DND-41 (cell line): ENCODE results near the gene TENT5A.

ENCODE experiments used
- ATAC-seq: fragments of 200-7000 bp; cut with Tn5 transposase; 3 replicates; pipeline ENCODE4 v1.9.1; 2021; ENCODE audit warnings: low read depth; ENCODE audit not compliant: insufficient read depth
- DNase-seq: peaks from one replicate; pipeline ENCODE4 v3.0.0-alpha.2; 2020
- H2AFZ ChIP-seq: 2 replicates; pipeline ENCODE4 v1.6.0; 2012; ENCODE audit warnings: low read depth, low read length
- H3K27ac ChIP-seq: 2 replicates; pipeline ENCODE4 v1.5.1; 2012; ENCODE audit warnings: low read length, inconsistent platforms
- H3K27me3 ChIP-seq: fragments of 200-600 bp; sonication (generic); 2 replicates; pipeline ENCODE4 v1.6.0; 2012; ENCODE audit warnings: low read length, mild to moderate bottlenecking, inconsistent platforms; ENCODE audit not compliant: insufficient read depth, poor library complexity
- H3K36me3 ChIP-seq: 2 replicates; pipeline ENCODE4 v1.5.1; 2012; ENCODE audit warnings: low read length, inconsistent platforms; ENCODE audit not compliant: insufficient read depth
- H3K4me1 ChIP-seq: 2 replicates; pipeline ENCODE4 v1.5.1; 2012; ENCODE audit warnings: mild to moderate bottlenecking, low read length; ENCODE audit not compliant: insufficient read depth
- H3K4me2 ChIP-seq: 2 replicates; pipeline ENCODE4 v1.6.0; 2012; ENCODE audit warnings: mild to moderate bottlenecking, moderate library complexity, low read length, inconsistent platforms; ENCODE audit not compliant: insufficient read depth
- H3K4me3 ChIP-seq, 2 experiments: fragments of 200-600 bp in 1 of 2; shearing (Covaris generic) in 1 of 2; 2 replicates each; pipeline ENCODE4 v1.5.1; 2012 to 2016; ENCODE audit warnings: inconsistent platforms in 2 of 2, low read length in 2 of 2, mild to moderate bottlenecking in 2 of 2, low read depth in 1 of 2, moderate library complexity in 1 of 2
- H3K79me2 ChIP-seq: 2 replicates; pipeline ENCODE4 v1.6.0; 2012; ENCODE audit warnings: low read length, inconsistent platforms; ENCODE audit not compliant: insufficient read depth
- H3K9ac ChIP-seq: 2 replicates; pipeline ENCODE4 v1.6.0; 2012; ENCODE audit warnings: low read depth, mild to moderate bottlenecking, inconsistent platforms, low read length, moderate library complexity
- H3K9me3 ChIP-seq: 2 replicates; pipeline ENCODE4 v1.5.1; 2012; ENCODE audit warnings: low read length, moderate library complexity, mild to moderate bottlenecking, inconsistent platforms; ENCODE audit not compliant: insufficient read depth, severe bottlenecking
- H4K20me1 ChIP-seq: 2 replicates; pipeline ENCODE4 v1.6.0; 2012; ENCODE audit warnings: low read length; ENCODE audit not compliant: insufficient read depth
- EZH2 ChIP-seq: IDR thresholded peaks from 3 replicates; pipeline ENCODE4 v1.6.1; 2012; ENCODE audit warnings: borderline replicate concordance, low read depth, mild to moderate bottlenecking, moderate library complexity, low read length, inconsistent platforms; ENCODE audit not compliant: severe bottlenecking
- TF ChIP-seq, protein P1 (sequence below): IDR thresholded peaks from 2 replicates; pipeline ENCODE4 v1.5.1; 2012; ENCODE audit warnings: borderline replicate concordance, low read length, moderate library complexity, mild to moderate bottlenecking; ENCODE audit not compliant: poor library complexity, severe bottlenecking; ENCODE audit errors: extremely low read depth

TENT5A gene

DNA sequence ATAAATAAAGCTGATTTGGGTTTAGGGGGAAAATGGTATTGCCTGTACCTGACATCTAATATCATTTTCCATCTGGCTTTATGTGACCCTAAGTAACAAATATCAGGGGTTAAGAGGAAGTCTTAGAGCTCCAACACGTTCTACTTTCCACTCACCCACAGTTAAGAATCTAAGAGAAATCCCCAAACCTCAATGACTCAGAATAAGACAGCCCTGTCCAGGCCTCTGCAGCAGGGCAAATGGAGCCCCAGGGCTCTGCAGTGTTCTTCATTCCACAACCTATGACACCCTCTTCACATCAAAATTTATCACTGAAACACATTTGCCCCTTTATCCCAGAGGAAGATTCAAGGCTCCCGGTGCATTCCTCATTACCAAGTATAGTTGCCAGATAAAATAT, 20.3 kb upstream of the TENT5A start:
- peak; percentile 60; the same call in 2 of the 3 replicates for ATAC-seq
- H3K9me3 ChIP-seq, result no peaks in the 10 kb centered on the region
- H2AFZ ChIP-seq, result no peak overlapping the region
- H3K27me3 ChIP-seq, result no peaks in the 10 kb centered on the region
- no peak overlapping the region for H3K9ac ChIP-seq
- no peak overlapping the region for H3K4me2 ChIP-seq
- no peak for TF ChIP-seq EZH2
- TF ChIP-seq, protein P1, sequence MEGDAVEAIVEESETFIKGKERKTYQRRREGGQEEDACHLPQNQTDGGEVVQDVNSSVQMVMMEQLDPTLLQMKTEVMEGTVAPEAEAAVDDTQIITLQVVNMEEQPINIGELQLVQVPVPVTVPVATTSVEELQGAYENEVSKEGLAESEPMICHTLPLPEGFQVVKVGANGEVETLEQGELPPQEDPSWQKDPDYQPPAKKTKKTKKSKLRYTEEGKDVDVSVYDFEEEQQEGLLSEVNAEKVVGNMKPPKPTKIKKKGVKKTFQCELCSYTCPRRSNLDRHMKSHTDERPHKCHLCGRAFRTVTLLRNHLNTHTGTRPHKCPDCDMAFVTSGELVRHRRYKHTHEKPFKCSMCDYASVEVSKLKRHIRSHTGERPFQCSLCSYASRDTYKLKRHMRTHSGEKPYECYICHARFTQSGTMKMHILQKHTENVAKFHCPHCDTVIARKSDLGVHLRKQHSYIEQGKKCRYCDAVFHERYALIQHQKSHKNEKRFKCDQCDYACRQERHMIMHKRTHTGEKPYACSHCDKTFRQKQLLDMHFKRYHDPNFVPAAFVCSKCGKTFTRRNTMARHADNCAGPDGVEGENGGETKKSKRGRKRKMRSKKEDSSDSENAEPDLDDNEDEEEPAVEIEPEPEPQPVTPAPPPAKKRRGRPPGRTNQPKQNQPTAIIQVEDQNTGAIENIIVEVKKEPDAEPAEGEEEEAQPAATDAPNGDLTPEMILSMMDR, result no peak
- H3K79me2 ChIP-seq, result no peaks in the 10 kb centered on the region
- no peak for DNase-seq
- H3K4me1 ChIP-seq, result peaks cover under 1% of the 10 kb centered on the region; the same call in 1 of the 2 replicates
- no peaks in the 10 kb centered on the region for H4K20me1 ChIP-seq
- no peak overlapping the region for H3K27ac ChIP-seq
- H3K36me3 ChIP-seq, result no peaks in the 10 kb centered on the region
- H3K4me3 ChIP-seq, result no peak overlapping the region

DNA sequence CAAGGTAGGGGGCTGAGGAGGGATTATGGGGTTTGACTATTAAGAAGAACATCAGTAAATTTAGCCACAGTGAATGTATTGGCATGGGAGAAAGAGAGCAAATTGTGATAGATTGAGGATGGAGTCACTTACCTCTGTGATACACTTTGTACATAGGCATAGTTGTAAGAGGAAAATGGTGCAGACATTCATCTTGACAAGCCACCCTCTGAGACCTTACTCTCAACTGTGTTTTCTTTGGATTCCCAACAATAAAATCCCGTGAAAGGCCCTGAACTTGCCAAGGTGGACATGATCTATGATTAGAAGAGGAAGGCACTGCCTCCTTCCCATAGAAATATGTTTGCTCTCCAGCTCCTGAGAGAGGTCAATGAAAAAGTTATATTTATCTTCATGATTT, 18.6 kb upstream of the TENT5A start:
- ATAC-seq (no peak), DNase-seq (no peak)
- Histone ChIP-seq H3K27ac (no peak overlapping the region), H3K27me3 (no peaks in the 10 kb centered on the region), H3K9me3 (no peaks in the 10 kb centered on the region), H3K4me2 (no peak overlapping the region), H3K36me3 (no peaks in the 10 kb centered on the region), H4K20me1 (no peaks in the 10 kb centered on the region), H3K4me1 (peaks cover 17% of the 10 kb centered on the region), H2AFZ (no peak overlapping the region), H3K4me3 (no peak overlapping the region), H3K79me2 (no peaks in the 10 kb centered on the region), H3K9ac (no peak overlapping the region)
- no peak for TF ChIP-seq EZH2
- TF ChIP-seq, protein P1, result no peak

DNA sequence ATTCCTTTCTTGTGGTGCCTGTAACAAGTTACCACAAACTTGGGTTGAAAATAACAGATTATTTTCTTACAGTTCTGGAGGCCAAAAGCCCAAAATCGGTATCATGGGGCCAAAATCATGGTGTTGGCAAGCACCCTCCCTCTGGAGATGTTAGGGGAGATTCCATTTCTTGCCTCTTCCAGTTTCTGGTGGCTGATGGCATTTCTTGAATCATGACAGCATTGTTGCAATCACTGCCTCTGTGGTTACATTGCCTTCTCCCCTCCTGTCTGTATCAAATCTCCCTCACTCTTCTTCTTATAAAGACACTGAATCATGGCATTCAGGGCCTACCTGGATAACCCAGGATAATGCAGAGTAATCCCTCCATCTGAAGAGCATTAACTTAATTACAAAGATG, 17.9 kb upstream of the TENT5A start:
- H3K4me1 ChIP-seq, result peaks cover 24% of the 10 kb centered on the region
- no peak overlapping the region for H3K4me3 ChIP-seq
- DNase-seq (no peak), ATAC-seq (no peak)
- no peak overlapping the region for H3K9ac ChIP-seq
- no peaks in the 10 kb centered on the region for H3K27me3 ChIP-seq
- H3K36me3 ChIP-seq, result no peaks in the 10 kb centered on the region
- no peak overlapping the region for H2AFZ ChIP-seq
- H4K20me1 ChIP-seq, result no peaks in the 10 kb centered on the region
- no peaks in the 10 kb centered on the region for H3K79me2 ChIP-seq
- H3K9me3 ChIP-seq, result no peaks in the 10 kb centered on the region
- no peak overlapping the region for H3K4me2 ChIP-seq
- no peak overlapping the region for H3K27ac ChIP-seq
- TF ChIP-seq, protein P1, result no peak
- no peak for TF ChIP-seq EZH2

DNA sequence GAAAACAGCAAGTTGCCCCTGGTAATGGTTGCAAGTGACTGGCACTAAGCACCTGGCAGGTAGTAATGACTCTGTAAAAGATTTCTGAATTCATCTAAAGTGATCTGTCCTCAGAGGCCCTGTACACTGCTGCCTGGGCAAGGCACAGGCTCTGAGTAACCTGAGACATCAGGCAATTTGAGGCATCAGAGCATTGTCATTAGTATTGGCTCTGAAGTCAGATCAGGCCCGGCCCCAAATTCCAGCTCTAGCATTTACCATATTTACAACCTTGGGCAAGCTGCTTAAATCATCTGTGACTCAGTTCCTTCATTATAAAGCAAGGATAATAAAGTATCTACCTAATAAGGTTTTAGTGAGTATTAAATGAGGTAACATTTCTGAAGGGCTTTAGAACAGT, 17.3 kb upstream of the TENT5A start:
- no peak overlapping the region for H2AFZ ChIP-seq

More for the DNA sequence above, 17.3 kb upstream of the TENT5A start:
- Histone ChIP-seq H3K4me2 (no peak overlapping the region), H3K36me3 (no peaks in the 10 kb centered on the region), H3K9ac (no peak overlapping the region), H3K4me3 (no peak overlapping the region), H3K79me2 (no peaks in the 10 kb centered on the region), H4K20me1 (no peaks in the 10 kb centered on the region), H3K9me3 (no peaks in the 10 kb centered on the region), H3K4me1 (peaks cover 24% of the 10 kb centered on the region), H3K27me3 (no peaks in the 10 kb centered on the region), H3K27ac (no peak overlapping the region)
- DNase-seq (no peak), ATAC-seq (no peak)
- TF ChIP-seq, protein P1, result no peak
- TF ChIP-seq EZH2, result no peak
